Lower leg skin (tissue), 3 donors: ENCODE results near the gene ZCCHC2.

Experiments used
- CTCF ChIP-seq, 3 donors: fragments of 450-650 bp; IDR thresholded peaks; one replicate each; pipeline ENCODE4 v1.5.1; 2016; ENCODE audit warnings: antibody characterized with exemption in 3 of 3, mild to moderate bottlenecking in 3 of 3, moderate library complexity in 2 of 3
- POLR2A ChIP-seq, 2 donors: fragments of 450-650 bp; IDR thresholded peaks; one replicate each; pipeline ENCODE4 v1.6.1; 2016 to 2017; ENCODE audit warnings: antibody characterized with exemption in 2 of 2, mild to moderate bottlenecking in 1 of 2, moderate library complexity in 1 of 2

GRCh38 chr18:62558015-62558663, 35.3 kb downstream of the ZCCHC2 start:
- TF ChIP-seq CTCF (IDR thresholded peaks at IDR 0.05) (no peak), POLR2A (IDR thresholded peaks at IDR 0.05) (no peak)
